ENCODE data around the gene TRPM8. TPM values are rescaled to one million over a fixed set of nuclear protein-coding genes. Genes with fewer than 3 reads are reported as not detected.

Gene TRPM8
- polyA plus RNA-seq, 1 donor (not counting 4 experiments of a cell fraction or from before 2014, with no cell fraction given) = 0.04 TPM

GRCh38 chr2:233952335-233952734 is 35.2 kb downstream of the TRPM8 start:
- Histone ChIP-seq H3K36me3 (ENCODE audit: control insufficient read depth in 2 of 2, extremely low read depth in 1 of 2, insufficient read depth in 2 of 2, low read length in 2 of 2) (no peaks in the 10 kb centered on the region), H3K4me3 (ENCODE audit: control insufficient read depth in 2 of 3, extremely low read depth in 1 of 3, insufficient read depth in 2 of 3, low read depth in 1 of 3, low read length in 3 of 3) (no peak overlapping the region), H3K27ac (ENCODE audit: control insufficient read depth, insufficient read depth, low read length) (no peak overlapping the region), H3K79me2 (ENCODE audit: control insufficient read depth, insufficient read depth, low read length) (no peaks in the 10 kb centered on the region), H3K4me1 (ENCODE audit: control insufficient read depth, extremely low read depth, insufficient read depth, low read length) (no peaks in the 10 kb centered on the region), H3K9me1 (ENCODE audit: control insufficient read depth, extremely low read depth, insufficient read depth, low read length) (no peaks in the 10 kb centered on the region), H3K27me3 (ENCODE audit: control insufficient read depth, extremely low read depth, insufficient read depth, low read length) (peaks cover 7% of the 10 kb centered on the region), H2AFZ (ENCODE audit: control insufficient read depth, low read length) (no peak overlapping the region), H3K9me3 (ENCODE audit: control insufficient read depth, low read depth, low read length) (no peaks in the 10 kb centered on the region), H3K4me2 (ENCODE audit: control insufficient read depth, extremely low read depth, insufficient read depth, low read depth, low read length) (no peak overlapping the region), H3K9ac (ENCODE audit: control insufficient read depth, extremely low read depth, insufficient read depth, low read length) (no peak overlapping the region), H4K20me1 (ENCODE audit: control insufficient read depth, extremely low read depth, insufficient read depth, low read length) (no peaks in the 10 kb centered on the region)
- DNase-seq (ENCODE audit: low read depth, low spot score) (no peak), FAIRE-seq (no peak)
- TF ChIP-seq EZH2 (IDR thresholded peaks at IDR 0.05; ENCODE audit: low read length) = no peak
- TF ChIP-seq CTCF (optimal IDR thresholded peaks at IDR 0.05 in 1 of 3, IDR thresholded peaks at IDR 0.05 in 1 of 3, conservative IDR thresholded peaks at IDR 0.05 in 1 of 3; ENCODE audit: extremely low read depth in 1 of 3, insufficient read depth in 2 of 3, low read length in 3 of 3) = no peak
- dilution Hi-C loops (cut with MboI; ENCODE audit: extremely low pct_ligation_motif_present, low sequenced_read_pairs) = loop anchor here (25.0 kb wide), 1 partner anchor 560 kb away; no protein-coding TSS in a partner anchor

- Histone ChIP-seq H3K4me1 (ENCODE audit: control insufficient read depth, extremely low read depth, insufficient read depth, low read length) (no peaks in the 10 kb centered on the region), H3K27me3 (ENCODE audit: control insufficient read depth, extremely low read depth, insufficient read depth, low read length) (peaks cover 7% of the 10 kb centered on the region), H4K20me1 (ENCODE audit: control insufficient read depth, extremely low read depth, insufficient read depth, low read length) (no peaks in the 10 kb centered on the region), H2AFZ (ENCODE audit: control insufficient read depth, low read length) (no peak overlapping the region), H3K9me3 (ENCODE audit: control insufficient read depth, low read depth, low read length) (no peaks in the 10 kb centered on the region), H3K36me3 (ENCODE audit: control insufficient read depth in 2 of 2, extremely low read depth in 1 of 2, insufficient read depth in 2 of 2, low read length in 2 of 2) (no peaks in the 10 kb centered on the region), H3K4me2 (ENCODE audit: control insufficient read depth, extremely low read depth, insufficient read depth, low read depth, low read length) (no peak overlapping the region), H3K9me1 (ENCODE audit: control insufficient read depth, extremely low read depth, insufficient read depth, low read length) (no peaks in the 10 kb centered on the region), H3K27ac (ENCODE audit: control insufficient read depth, insufficient read depth, low read length) (no peak overlapping the region), H3K4me3 (ENCODE audit: control insufficient read depth in 2 of 3, extremely low read depth in 1 of 3, insufficient read depth in 2 of 3, low read depth in 1 of 3, low read length in 3 of 3) (no peak overlapping the region), H3K79me2 (ENCODE audit: control insufficient read depth, insufficient read depth, low read length) (no peaks in the 10 kb centered on the region), H3K9ac (ENCODE audit: control insufficient read depth, extremely low read depth, insufficient read depth, low read length) (no peak overlapping the region)
- dilution Hi-C loops (cut with MboI; ENCODE audit: extremely low pct_ligation_motif_present, low sequenced_read_pairs) = loop anchor here (25.0 kb wide), 1 partner anchor 559 kb away; no protein-coding TSS in a partner anchor
- TF ChIP-seq CTCF (optimal IDR thresholded peaks at IDR 0.05 in 1 of 3, IDR thresholded peaks at IDR 0.05 in 1 of 3, conservative IDR thresholded peaks at IDR 0.05 in 1 of 3; ENCODE audit: extremely low read depth in 1 of 3, insufficient read depth in 2 of 3, low read length in 3 of 3) (no peak), EZH2 (IDR thresholded peaks at IDR 0.05; ENCODE audit: low read length) (no peak)
- no peak for DNase-seq (ENCODE audit: low read depth, low spot score)
- no peak for FAIRE-seq
These were observed 36.1 kb downstream of the TRPM8 start for GRCh38 chr2:233953087-233953801.

Measured in keratinocyte (primary cell).